OCI-LY3 (cell line): ENCODE results near the gene AMBRA1.

Source experiments
- EZH2phosphoT487 ChIP-seq: fragments of 200-600 bp; shearing (Covaris generic); IDR thresholded peaks from 2 replicates; pipeline ENCODE4 v1.6.1; 2018; ENCODE audit warnings: antibody characterized with exemption, mixed run types, low read depth
- TF ChIP-seq, protein P1 (sequence below): fragments of 200-600, 300-600 bp; sonication (generic); IDR thresholded peaks from 2 replicates; pipeline ENCODE4 v1.5.1; 2014; ENCODE audit warnings: antibody characterized with exemption, low read length, low read depth

DNA sequence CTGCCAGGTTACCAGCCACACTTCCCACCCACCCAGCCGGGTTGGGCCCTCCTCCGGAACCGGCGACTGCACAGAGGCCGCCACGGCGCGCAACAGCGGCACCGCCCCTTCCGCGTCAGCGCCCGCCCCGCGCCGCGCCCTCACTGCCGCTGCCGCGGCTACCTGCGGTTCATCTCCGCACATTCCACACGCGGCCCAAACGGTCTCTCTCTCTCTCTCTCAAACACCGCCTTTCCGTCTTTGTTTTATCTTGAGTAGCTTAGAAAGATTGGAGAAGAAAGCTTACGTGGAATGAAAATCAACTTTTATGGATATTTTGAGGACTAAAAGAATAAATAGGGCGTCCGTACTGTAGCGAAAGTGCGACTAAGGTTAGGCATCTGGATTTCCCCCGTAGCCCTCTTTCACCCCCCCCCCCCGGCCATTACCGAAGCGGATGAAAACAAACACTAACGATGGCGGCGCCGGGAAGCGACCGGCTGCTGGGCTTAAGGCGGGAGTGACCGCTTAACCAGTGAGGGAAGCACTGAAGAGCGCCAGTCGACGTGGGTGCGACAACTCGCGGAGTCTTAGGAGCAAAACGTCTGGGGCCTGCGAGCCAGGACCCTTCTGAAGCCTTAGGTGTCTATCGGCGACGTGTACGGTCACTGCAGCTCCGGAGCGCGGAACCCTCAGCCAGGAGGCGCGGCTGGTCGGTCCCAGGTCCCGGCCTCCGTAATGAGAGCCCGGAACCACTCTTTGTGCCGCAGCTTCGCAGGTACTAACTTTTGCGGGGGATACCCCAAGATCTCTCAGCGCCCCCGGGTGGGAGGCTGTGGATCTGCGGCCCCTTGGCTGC lies 23.5 kb upstream of the AMBRA1 start, which contains the start of the genes ATG13 and HARBI1:
- TF ChIP-seq, protein P1, sequence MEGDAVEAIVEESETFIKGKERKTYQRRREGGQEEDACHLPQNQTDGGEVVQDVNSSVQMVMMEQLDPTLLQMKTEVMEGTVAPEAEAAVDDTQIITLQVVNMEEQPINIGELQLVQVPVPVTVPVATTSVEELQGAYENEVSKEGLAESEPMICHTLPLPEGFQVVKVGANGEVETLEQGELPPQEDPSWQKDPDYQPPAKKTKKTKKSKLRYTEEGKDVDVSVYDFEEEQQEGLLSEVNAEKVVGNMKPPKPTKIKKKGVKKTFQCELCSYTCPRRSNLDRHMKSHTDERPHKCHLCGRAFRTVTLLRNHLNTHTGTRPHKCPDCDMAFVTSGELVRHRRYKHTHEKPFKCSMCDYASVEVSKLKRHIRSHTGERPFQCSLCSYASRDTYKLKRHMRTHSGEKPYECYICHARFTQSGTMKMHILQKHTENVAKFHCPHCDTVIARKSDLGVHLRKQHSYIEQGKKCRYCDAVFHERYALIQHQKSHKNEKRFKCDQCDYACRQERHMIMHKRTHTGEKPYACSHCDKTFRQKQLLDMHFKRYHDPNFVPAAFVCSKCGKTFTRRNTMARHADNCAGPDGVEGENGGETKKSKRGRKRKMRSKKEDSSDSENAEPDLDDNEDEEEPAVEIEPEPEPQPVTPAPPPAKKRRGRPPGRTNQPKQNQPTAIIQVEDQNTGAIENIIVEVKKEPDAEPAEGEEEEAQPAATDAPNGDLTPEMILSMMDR: peak; percentile 79
- no peak for TF ChIP-seq EZH2phosphoT487
